Heart left ventricle (tissue), 13 donors: ENCODE data around the gene CFAP300.

Source experiments
- POLR2A ChIP-seq, 2 donors: fragments of 450-650 bp; IDR thresholded peaks; one replicate each; pipeline ENCODE4 v1.6.1; 2017; ENCODE audit warnings: antibody characterized with exemption in 2 of 2, mild to moderate bottlenecking in 2 of 2, moderate library complexity in 2 of 2
- TF ChIP-seq, protein P1 (sequence below), 12 donors: fragments of 200-600 bp; sonication (generic) in 4 of 12; IDR thresholded peaks; one replicate each; pipeline versions ENCODE4 v1.5.0 to v1.8.0; 2018 to 2022; ENCODE audit warnings: antibody characterized with exemption in 12 of 12, mild to moderate bottlenecking in 5 of 12
- donor health status: ischemic (EF 13 %, LVEDD 7.1; RV severe dilation, severe dysfunction).
- donor health status: DM: no; HTN: yes; CAD: no.
- donor health status: DM: no; HTN: no; CAD: no.
- donor health status: ischemic (EF 25% LVEDD 6.9; RV normal size, moderate dysfunction).
- donor health status: ischemic (EF 25% LVEDD 5.7; RV mildly dilated, moderate dysfunction).
- donor health status: ischemic (EF 35%, LVEDD 5.7; RV mildly dilated, moderate dysfunction).
- donor health status: nonischemic (EF 11% LVEDD 7.7; RV severe dilation, severe dysfunction).
- donor health status: DM: yes; HTN: yes; CAD: no.
- donor health status: PGD.
- donor health status: ischemic (EF 29% LVEDD 5.4; RV normal size, mild dysfunction).
- donor health status: nonischemic (EF 23%, LVEDD 6.1; RV moderate dilation, normal function).

DNA sequence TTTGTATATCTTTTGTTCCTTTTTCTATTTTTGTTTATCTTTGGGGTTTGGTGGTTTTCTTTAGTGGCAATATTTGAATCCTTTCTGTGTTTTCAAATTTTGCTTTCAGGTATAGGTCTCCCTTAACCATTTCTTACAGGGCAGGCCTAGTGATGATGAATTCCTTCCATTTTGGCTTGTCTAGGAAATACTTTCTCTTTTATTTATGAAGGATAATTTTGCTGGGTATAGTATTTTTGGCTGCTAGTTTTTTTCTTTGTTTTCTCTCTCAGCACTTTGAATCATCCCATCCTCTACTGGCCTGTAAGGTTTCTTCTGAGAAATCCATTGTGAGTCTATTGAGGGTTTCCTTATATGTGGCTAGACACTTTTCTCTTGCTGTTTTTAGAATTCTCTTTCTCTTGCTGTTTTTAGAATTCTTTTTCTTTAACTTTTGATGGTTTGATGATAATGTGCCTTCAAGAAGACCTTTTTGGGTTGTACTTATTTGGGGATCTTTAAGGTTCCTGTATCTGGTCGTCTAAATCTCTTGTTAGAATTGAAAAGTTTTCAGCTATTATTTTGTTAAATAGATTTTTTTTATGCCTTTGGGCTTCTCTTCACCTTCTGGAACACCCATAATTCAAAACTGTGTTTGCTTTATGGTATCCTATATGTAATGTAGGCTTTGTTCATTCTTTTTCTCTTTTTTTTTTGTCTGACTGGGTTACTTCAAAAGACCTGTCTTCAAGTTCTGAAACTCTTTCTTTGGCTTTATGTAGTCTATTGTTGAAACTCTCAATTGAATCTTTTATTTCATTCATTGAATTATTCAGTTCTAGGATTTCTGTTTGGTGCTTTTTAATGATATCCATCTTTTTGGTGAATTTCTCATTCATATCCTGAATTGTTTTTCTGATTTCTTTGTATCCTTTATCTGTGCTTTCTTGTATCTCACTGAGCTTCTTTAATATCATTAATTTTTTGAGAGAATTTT lies 24.5 kb downstream of the CFAP300 start:
- TF ChIP-seq, protein P1, sequence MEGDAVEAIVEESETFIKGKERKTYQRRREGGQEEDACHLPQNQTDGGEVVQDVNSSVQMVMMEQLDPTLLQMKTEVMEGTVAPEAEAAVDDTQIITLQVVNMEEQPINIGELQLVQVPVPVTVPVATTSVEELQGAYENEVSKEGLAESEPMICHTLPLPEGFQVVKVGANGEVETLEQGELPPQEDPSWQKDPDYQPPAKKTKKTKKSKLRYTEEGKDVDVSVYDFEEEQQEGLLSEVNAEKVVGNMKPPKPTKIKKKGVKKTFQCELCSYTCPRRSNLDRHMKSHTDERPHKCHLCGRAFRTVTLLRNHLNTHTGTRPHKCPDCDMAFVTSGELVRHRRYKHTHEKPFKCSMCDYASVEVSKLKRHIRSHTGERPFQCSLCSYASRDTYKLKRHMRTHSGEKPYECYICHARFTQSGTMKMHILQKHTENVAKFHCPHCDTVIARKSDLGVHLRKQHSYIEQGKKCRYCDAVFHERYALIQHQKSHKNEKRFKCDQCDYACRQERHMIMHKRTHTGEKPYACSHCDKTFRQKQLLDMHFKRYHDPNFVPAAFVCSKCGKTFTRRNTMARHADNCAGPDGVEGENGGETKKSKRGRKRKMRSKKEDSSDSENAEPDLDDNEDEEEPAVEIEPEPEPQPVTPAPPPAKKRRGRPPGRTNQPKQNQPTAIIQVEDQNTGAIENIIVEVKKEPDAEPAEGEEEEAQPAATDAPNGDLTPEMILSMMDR (IDR thresholded peaks at IDR 0.05): no peak
- TF ChIP-seq POLR2A (IDR thresholded peaks at IDR 0.05): no peak
